NOMO-1 treated with dmso at 0.1 percent for 144 hours (cell line): Measurements from ENCODE around the gene OBSCN.

ENCODE experiments used
- DNase-seq: peaks from one replicate; lab custom pipeline; 2025; ENCODE audit not compliant: unreplicated experiment; lab: John Stamatoyannopoulos, UW

OBSCN gene

DNA sequence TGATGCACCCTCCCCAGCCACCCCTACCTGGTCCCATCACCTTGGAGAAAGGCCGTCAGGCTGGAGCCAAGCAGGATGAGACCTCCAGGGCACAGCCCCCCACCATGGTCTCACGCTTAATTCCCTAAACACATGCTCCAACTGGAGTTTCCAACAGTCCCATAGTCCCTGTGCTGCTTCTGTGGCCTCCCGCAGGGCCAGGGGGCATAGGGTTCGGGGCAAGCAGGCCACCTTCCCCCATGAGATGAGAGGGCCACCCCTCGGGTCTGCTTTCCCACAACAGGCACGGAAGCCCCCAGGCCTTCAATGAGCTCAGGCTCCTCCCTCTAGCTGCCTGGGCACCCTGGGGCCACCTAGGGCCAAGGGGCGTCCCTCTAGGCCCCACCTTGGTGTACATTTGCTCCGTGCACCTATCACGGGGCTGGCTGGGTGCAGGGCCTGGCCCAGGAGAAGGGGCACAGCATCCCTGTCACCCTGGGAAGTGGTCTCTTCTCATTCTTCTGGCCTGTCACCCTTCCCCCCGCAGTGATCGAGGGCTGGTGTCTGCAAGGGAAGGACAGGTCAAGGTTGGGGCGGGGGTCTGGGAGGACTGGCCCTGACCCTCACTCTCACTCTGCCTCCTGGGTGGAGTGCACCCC, 156.3 kb downstream of the OBSCN start:
- DNase-seq, result no peak

- no peak for DNase-seq
Measured at GRCh38 chr1:228364706-228365213, 156.9 kb downstream of the OBSCN start.

- DNase-seq, result no peak
Measured at GRCh38 chr1:228365271-228366061, 157.6 kb downstream of the OBSCN start.

DNA sequence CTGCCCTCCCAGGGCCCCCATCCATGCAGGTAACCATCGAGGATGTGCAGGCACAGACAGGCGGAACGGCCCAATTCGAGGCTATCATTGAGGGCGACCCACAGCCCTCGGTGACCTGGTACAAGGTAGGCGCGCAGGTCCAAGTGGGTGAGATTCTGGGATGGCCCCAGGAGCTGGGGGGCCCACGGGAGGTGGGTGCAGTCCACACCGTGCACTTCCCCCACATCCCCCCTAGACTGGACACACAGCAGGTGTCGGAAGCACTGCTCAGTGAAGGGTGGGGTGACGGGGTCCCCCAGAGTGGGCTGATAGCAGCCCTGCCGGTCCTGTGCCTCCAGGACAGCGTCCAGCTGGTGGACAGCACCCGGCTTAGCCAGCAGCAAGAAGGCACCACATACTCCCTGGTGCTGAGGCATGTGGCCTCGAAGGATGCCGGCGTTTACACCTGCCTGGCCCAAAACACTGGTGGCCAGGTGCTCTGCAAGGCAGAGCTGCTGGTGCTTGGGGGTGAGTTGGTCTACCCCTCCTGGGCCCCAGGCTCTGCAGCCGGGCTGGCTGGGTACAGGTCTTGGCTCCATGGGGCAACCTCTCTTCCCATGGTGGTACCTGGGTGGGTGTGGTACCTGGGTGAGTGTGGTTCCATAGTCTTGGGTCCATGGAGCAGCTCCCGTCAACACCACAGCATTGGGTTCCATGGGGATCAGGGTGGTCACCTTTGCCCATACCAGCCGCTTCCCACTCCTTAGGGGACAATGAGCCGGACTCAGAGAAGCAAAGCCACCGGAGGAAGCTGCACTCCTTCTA, 158.4 kb downstream of the OBSCN start:
- no peak for DNase-seq

GRCh38 chr1:228366866-228367741, 159.3 kb downstream of the OBSCN start:
- no peak for DNase-seq

DNA sequence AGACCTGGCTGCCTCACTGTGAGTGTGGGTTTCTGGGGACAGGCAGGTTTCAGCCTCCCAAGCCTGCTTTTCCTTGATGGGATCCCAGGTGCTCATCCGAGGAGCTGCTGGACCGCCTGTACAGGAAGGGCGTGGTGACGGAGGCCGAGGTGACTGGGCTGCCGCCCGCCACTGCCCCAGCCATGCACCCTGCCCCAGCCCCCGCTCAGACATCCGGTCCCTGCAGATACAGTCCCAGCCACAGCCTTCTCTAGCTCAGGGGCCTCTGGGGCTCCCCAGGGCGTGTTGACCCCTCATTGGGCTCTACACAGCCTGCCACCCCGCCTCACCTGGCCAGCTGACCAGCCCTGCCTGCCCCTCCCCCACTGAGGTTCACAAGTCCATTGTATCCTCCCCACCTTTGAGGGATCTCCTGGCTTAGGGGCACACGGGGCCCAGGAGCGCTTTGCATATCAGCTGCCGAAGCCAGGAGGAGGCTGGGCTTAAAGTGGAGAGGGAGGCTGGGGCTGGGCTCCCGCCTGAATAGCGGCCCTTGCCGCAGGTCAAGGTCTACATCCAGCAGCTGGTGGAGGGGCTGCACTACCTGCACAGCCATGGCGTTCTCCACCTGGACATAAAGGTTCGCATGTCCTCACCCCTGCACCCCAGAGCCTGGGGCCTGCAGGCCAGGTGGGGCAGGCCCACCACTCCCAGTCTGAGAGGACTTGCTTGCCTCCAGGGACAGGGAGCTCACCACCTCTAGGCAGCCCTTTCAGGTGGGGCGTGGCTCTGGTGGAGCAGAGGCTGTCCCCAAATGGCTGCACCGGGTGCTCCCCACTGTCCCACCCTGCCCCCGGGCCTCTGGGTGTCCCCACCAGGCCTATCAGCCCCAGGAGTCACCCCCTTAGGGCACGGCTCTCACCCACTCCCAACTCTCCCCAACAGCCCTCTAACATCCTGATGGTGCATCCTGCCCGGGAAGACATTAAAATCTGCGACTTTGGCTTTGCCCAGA, 160.3 kb downstream of the OBSCN start:
- no peak for DNase-seq

- no peak for DNase-seq
Measured at GRCh38 chr1:228368801-228369607, 161.2 kb downstream of the OBSCN start.

GRCh38 chr1:228369608-228370438, 162.0 kb downstream of the OBSCN start:
- no peak for DNase-seq

DNA sequence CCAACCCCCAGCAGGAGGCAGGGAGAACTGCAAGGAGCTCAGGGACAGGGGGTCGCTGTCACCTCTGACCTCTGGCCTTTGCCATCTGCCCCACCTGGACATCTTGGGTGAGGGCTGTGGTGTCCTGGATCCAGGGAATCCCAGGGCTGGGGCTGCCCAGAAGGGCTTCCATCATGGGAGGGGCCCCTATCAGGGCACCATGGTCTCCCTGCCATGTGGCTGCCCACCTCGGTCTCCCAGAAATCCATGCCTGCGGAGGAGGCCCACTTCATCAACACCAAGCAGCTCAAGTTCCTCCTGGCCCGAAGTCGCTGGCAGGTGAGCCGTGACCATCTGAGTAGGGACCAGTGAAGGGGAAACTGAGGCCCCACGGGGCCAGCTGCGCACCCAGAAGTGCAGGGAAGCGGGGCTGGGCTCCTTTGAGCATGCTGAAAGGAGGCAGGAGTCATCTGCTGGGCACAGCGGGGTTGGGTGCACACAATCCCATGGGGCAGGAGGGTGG, 162.6 kb downstream of the OBSCN start:
- no peak for DNase-seq

DNA sequence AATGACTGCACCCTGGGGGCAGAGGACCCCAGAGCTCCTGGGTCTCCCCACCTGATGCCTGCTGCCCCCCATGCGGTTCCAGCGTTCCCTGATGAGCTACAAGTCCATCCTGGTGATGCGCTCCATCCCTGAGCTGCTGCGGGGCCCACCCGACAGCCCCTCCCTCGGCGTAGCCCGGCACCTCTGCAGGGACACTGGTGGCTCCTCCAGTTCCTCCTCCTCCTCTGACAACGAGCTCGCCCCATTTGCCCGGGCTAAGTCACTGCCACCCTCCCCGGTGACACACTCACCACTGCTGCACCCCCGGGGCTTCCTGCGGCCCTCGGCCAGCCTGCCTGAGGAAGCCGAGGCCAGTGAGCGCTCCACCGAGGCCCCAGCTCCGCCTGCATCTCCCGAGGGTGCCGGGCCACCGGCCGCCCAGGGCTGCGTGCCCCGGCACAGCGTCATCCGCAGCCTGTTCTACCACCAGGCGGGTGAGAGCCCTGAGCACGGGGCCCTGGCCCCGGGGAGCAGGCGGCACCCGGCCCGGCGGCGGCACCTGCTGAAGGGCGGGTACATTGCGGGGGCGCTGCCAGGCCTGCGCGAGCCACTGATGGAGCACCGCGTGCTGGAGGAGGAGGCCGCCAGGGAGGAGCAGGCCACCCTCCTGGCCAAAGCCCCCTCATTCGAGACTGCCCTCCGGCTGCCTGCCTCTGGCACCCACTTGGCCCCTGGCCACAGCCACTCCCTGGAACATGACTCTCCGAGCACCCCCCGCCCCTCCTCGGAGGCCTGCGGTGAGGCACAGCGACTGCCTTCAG, 163.3 kb downstream of the OBSCN start:
- DNase-seq, result no peak

GRCh38 chr1:228371741-228372182, 163.9 kb downstream of the OBSCN start:
- DNase-seq, result no peak

DNA sequence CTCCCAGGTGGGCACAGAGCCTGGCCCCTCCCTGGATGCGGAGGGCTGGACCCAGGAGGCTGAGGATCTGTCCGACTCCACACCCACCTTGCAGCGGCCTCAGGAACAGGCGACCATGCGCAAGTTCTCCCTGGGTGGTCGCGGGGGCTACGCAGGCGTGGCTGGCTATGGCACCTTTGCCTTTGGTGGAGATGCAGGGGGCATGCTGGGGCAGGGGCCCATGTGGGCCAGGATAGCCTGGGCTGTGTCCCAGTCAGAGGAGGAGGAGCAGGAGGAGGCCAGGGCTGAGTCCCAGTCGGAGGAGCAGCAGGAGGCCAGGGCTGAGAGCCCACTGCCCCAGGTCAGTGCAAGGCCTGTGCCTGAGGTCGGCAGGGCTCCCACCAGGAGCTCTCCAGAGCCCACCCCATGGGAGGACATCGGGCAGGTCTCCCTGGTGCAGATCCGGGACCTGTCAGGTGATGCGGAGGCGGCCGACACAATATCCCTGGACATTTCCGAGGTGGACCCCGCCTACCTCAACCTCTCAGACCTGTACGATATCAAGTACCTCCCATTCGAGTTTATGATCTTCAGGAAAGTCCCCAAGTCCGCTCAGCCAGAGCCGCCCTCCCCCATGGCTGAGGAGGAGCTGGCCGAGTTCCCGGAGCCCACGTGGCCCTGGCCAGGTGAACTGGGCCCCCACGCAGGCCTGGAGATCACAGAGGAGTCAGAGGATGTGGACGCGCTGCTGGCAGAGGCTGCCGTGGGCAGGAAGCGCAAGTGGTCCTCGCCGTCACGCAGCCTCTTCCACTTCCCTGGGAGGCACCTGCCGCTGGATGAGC, 164.5 kb downstream of the OBSCN start:
- DNase-seq, result no peak

DNA sequence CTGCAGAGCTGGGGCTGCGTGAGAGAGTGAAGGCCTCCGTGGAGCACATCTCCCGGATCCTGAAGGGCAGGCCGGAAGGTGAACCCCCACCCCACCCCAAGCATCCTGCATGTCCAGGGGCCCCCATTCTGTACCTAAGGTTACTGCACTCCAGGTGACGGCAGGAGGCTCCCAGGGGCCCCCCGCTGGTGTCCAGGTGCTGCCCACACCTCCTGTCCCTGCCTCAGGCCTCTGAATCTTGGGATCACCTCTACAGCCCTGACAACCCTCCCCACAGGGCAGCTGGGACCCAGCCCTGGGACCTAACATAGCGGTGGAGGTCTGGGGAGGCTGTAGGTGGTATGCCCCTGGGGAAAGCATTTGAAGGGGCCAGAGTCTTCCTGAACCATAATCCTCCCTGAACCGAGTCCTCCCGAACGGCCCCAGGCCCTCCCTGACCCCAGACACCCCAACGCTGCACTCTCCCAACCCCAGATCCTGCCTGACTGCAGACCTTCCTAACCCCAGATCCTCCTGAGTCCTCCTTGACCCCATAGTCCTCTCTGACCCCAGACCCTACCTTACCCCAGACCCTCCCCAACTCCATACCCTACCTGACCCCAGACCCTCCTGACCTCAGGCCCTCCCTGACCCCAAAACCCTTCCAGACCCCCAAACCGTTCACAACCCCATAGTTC, 165.3 kb downstream of the OBSCN start:
- DNase-seq, result no peak

- no peak for DNase-seq
Measured at GRCh38 chr1:228373681-228374571, 166.1 kb downstream of the OBSCN start.
